Globus pallidus (tissue), 1 donor: Measurements from ENCODE around the gene FUZ.

Experiments used
- DNase-seq: peaks from one replicate; pipeline ENCODE4 v3.0.0-alpha.2; 2015; ENCODE audit warnings: low spot score

Gene FUZ

GRCh38 chr19:49779731-49780555, 33.1 kb downstream of the FUZ start:
- no peak for DNase-seq

GRCh38 chr19:49776371-49776764, 36.7 kb downstream of the FUZ start:
- DNase-seq = no peak

GRCh38 chr19:49775742-49776370, 37.2 kb downstream of the FUZ start:
- DNase-seq = no peak

- no peak for DNase-seq
Observed at GRCh38 chr19:49774969-49775368, 38.1 kb downstream of the FUZ start.

- DNase-seq = peak; percentile 29
Observed at GRCh38 chr19:49773663-49774350, 39.3 kb downstream of the FUZ start.

- DNase-seq = no peak
Observed at GRCh38 chr19:49772850-49773432, 40.2 kb downstream of the FUZ start.

GRCh38 chr19:49771674-49772139, 41.4 kb downstream of the FUZ start:
- DNase-seq = no peak

GRCh38 chr19:49770529-49770928, 42.6 kb downstream of the FUZ start:
- DNase-seq = no peak

- no peak for DNase-seq
Observed at GRCh38 chr19:49767967-49768581, 45.0 kb downstream of the FUZ start.

GRCh38 chr19:49767381-49767780, 45.7 kb downstream of the FUZ start:
- DNase-seq = no peak

GRCh38 chr19:49766930-49767299, 46.2 kb downstream of the FUZ start, which contains the start of gene AP2A1:
Gene AP2A1 (plus strand): TSS chr19:49767001. CDS start chr19:49767134, 133 bp downstream.
- DNase-seq = no peak

GRCh38 chr19:49766007-49766929, 46.8 kb downstream of the FUZ start:
- DNase-seq = peak; percentile 100

- DNase-seq = no peak
Observed at GRCh38 chr19:49764341-49764740, 48.8 kb downstream of the FUZ start.

- DNase-seq = no peak
Observed at GRCh38 chr19:49763230-49763629, 49.9 kb downstream of the FUZ start, which contains the start of gene TSKS. Gene TSKS (minus strand): TSS chr19:49763306. CDS start chr19:49763247, 59 bp downstream.

GRCh38 chr19:49761625-49762311, 51.3 kb downstream of the FUZ start:
- DNase-seq = no peak

GRCh38 chr19:49761249-49761624, 51.9 kb downstream of the FUZ start:
- no peak for DNase-seq

GRCh38 chr19:49758292-49758691, 54.8 kb downstream of the FUZ start:
- no peak for DNase-seq
